DMS79 (cell line): ENCODE results near the gene LGI4.
A peak's percentile ranks its signal among the peaks of the same experiment; 100 is the strongest.

Experiments used
- DNase-seq: peaks from one replicate; lab custom pipeline; 2025; lab: John Stamatoyannopoulos, UW

LGI4 gene

DNA sequence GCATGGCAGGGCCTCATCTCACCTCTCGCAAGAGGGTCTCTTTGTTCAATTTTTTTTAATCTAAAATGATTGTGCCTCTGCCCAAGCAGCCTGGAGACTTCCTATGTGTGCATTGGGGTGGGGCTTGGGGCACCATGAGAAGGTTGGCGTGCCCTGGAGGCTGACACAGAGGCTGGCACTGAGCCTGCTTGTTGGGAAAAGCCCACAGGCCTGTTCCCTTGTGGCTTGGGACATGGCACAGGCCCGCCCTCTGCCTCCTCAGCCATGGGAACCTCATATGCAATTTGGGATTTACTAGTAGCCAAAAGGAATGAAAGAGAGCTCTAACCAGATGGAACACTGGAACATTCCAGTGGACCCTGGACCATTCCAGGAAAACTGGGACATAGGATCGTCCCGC lies 11.3 kb downstream of the LGI4 start:
- no peak for DNase-seq

- DNase-seq = no peak
Measured at GRCh38 chr19:35122687-35123551, 11.9 kb downstream of the LGI4 start.

DNA sequence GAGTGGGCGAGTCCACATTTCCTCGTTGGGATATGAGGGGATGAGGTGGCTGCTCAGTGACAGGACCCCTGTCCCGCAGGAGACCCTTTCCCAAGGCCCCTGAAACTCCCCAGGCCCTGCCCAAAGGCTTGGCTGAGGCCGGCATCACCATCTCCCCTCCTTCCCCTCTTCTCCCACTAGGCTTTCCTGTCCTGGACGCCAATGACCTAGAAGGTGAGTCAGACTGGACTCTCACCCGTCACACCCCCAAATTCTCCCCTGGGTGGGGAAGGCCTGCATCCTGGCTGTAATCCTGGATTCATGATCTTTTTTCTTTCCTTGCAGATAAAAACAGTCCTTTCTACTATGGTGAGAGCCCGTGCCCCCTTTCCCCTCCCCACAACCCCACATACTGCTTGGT lies 14.0 kb downstream of the LGI4 start:
- no peak for DNase-seq

GRCh38 chr19:35120492-35120891 lies 14.4 kb downstream of the LGI4 start:
- DNase-seq = no peak

- no peak for DNase-seq
Measured at GRCh38 chr19:35119578-35120155, 15.2 kb downstream of the LGI4 start.

GRCh38 chr19:35119091-35119490 lies 15.8 kb downstream of the LGI4 start:
- no peak for DNase-seq

DNA sequence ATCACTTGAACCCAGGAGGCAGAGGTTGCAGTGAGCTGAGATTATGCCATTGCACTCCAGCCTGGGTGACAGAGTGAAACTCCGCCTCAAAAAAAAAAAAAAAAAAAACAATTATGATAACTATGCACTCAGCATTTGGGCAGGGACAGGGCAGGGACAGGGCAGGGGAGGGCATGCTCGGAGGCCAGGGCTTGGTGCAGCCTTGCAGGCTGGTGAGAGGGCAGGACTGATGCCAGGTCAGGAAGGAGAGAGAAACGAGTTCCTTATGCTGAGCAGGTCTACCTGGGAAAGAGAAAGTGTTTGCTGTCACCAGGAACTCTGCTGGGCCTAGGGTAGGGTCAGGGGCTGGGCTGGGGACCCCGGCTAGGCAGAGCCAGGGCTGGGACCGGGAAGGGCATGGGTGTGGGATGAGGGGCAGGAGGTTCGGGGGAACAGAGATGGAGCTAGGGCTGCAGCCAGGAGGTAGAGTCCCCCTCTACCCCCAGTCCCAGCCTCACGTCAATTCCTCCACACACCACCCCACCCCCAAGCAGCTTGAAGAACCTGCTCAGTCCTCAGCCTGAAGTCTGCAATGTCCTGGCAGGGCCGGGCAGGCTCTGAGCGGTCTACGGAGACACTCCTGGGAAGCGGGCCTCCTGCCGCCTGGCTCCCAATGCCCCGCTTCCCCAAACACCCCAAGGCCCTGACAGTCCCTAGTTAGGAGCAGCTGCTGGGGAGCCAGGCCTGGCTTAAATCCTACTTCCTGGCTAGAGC lies 16.4 kb downstream of the LGI4 start:
- no peak for DNase-seq

- DNase-seq = no peak
Measured at GRCh38 chr19:35117799-35118198, 17.1 kb downstream of the LGI4 start.

DNA sequence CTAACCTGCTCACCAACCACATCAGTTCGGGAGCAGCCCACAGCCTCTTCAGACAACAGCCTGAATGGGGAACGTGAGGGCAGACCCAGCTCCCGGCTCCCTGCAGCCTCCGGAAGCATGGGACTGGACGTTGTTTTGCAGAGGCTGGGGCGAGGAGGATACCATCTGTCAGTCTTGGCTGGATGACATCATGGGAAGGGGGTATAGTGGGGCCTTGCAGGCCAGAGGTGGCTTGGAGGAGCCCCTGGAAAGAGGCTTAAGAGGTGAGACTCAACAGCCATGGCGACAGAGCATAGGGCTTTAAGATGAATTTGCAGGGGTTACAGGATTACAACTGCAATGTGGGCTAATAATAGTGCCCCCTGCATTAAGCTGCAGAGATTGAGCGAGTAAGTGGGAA lies 17.7 kb downstream of the LGI4 start:
- DNase-seq = no peak

- DNase-seq = no peak
Measured at GRCh38 chr19:35116072-35116801, 18.6 kb downstream of the LGI4 start.

- no peak for DNase-seq
Measured at GRCh38 chr19:35115177-35115951, 19.5 kb downstream of the LGI4 start, which contains the start of gene FXYD3. Gene FXYD3, plus strand, starts transcription at chr19:35115823. Its CDS starts 3,554 bp downstream, at chr19:35119377.

- peak; percentile 5 for DNase-seq
Measured at GRCh38 chr19:35114353-35115176, 20.3 kb downstream of the LGI4 start.

- DNase-seq = no peak
Measured at GRCh38 chr19:35112995-35113688, 21.7 kb downstream of the LGI4 start.

GRCh38 chr19:35110974-35111373 lies 23.9 kb downstream of the LGI4 start:
- no peak for DNase-seq

- no peak for DNase-seq
Measured at GRCh38 chr19:35109395-35110112, 25.3 kb downstream of the LGI4 start.

- no peak for DNase-seq
Measured at GRCh38 chr19:35108730-35109129, 26.1 kb downstream of the LGI4 start.

- DNase-seq = no peak
Measured at GRCh38 chr19:35107545-35107944, 27.3 kb downstream of the LGI4 start.

DNA sequence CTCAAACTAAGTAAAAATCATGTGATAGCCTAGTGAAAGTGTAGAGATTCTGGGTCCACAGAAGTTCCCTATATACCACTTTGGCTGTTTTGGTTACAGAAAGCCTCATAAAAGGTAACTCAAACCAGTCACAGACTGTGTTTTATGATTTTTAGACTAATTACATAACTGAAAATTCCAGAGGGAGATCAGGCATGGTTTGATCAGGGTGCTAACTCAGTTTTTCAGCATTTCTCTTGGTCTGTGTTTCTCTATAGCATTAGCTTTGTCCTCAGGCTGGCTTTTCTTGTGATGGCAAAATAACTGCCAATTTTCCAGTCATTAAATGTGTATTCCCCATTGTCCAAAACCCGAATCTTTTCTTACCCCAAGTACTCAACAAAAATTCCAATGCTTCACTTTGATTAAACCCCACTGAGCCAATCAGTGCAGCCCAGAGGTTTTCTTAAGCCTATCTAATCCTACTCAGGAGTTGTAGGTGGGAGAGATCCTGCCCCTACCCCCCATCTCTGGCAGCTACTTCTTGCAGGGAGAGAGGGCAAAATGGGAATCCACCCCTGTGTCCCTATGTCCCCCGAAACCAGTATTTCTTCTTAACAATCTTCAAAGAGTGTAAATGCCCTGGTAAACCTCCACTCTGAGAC lies 27.8 kb downstream of the LGI4 start:
- DNase-seq = no peak

DNA sequence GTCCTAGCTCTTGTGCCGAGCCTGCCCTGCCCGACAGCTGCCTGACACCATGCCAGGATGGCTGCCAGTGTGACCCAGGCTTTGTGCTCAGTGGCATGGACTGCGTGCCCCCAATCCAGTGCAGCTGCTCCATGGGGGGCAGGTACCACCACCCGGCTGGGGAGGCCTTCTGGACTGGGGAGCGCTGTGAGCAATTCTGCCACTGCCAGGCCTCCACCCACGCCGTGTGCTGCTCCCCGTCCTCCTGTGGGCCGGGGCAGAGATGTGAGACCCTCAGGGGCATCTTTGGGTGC lies 28.6 kb downstream of the LGI4 start:
- DNase-seq = no peak
